ENCODE results near the gene SYCE1.
"Not testable (repeated sequence)": the region's sequence is repeated elsewhere in the genome, so short reads cannot be mapped to it uniquely, and the experiment has no call there.

Gene SYCE1

GRCh38 chr10:133559216-133559615 is 6.2 kb downstream of the SYCE1 start:
- in situ Hi-C loops (cut with MboI; ENCODE audit: low sequenced_read_pairs), result no loop called here

GRCh38 chr10:133557381-133557780 is 8.0 kb downstream of the SYCE1 start:
- in situ Hi-C loops (cut with MboI; ENCODE audit: low sequenced_read_pairs), result no loop called here

GRCh38 chr10:133555521-133555920 is 9.9 kb downstream of the SYCE1 start:
- in situ Hi-C loops (cut with MboI; ENCODE audit: low sequenced_read_pairs), result no loop called here

GRCh38 chr10:133554600-133554999 is 10.8 kb downstream of the SYCE1 start:
- in situ Hi-C loops (cut with MboI; ENCODE audit: low sequenced_read_pairs), result no loop called here

GRCh38 chr10:133544506-133544905 is 20.9 kb downstream of the SYCE1 start:
- in situ Hi-C loops (cut with MboI; ENCODE audit: low sequenced_read_pairs), result no loop called here

GRCh38 chr10:133541441-133541975 is 23.9 kb downstream of the SYCE1 start:
- in situ Hi-C loops (cut with MboI; ENCODE audit: low sequenced_read_pairs), result not testable (repeated sequence)

- in situ Hi-C loops (cut with MboI; ENCODE audit: low sequenced_read_pairs), result no loop called here
Observed at GRCh38 chr10:133537546-133538545, 27.5 kb downstream of the SYCE1 start.

GRCh38 chr10:133536198-133536597 is 29.2 kb downstream of the SYCE1 start:
- in situ Hi-C loops (cut with MboI; ENCODE audit: low sequenced_read_pairs), result no loop called here

- in situ Hi-C loops (cut with MboI; ENCODE audit: low sequenced_read_pairs), result no loop called here
Observed at GRCh38 chr10:133534417-133534816, 31.0 kb downstream of the SYCE1 start.

GRCh38 chr10:133532871-133533270 is 32.5 kb downstream of the SYCE1 start:
- in situ Hi-C loops (cut with MboI; ENCODE audit: low sequenced_read_pairs), result no loop called here

- in situ Hi-C loops (cut with MboI; ENCODE audit: low sequenced_read_pairs), result no loop called here
Observed at GRCh38 chr10:133530506-133530905, 34.9 kb downstream of the SYCE1 start.

- in situ Hi-C loops (cut with MboI; ENCODE audit: low sequenced_read_pairs), result no loop called here
Observed at GRCh38 chr10:133529576-133529946, 35.8 kb downstream of the SYCE1 start.

- in situ Hi-C loops (cut with MboI; ENCODE audit: low sequenced_read_pairs), result no loop called here
Observed at GRCh38 chr10:133528845-133529575, 36.4 kb downstream of the SYCE1 start.

GRCh38 chr10:133528296-133528844 is 37.0 kb downstream of the SYCE1 start:
- in situ Hi-C loops (cut with MboI; ENCODE audit: low sequenced_read_pairs), result no loop called here

GRCh38 chr10:133527771-133528271 is 37.6 kb downstream of the SYCE1 start:
- in situ Hi-C loops (cut with MboI; ENCODE audit: low sequenced_read_pairs), result no loop called here

GRCh38 chr10:133526957-133527588 is 38.3 kb downstream of the SYCE1 start, which contains the start of gene CYP2E1:
Gene CYP2E1, plus strand, starts transcription at chr10:133527363. Its CDS starts 33 bp downstream, at chr10:133527396.
- in situ Hi-C loops (cut with MboI; ENCODE audit: low sequenced_read_pairs), result no loop called here

GRCh38 chr10:133525444-133525843 is 39.9 kb downstream of the SYCE1 start:
- in situ Hi-C loops (cut with MboI; ENCODE audit: low sequenced_read_pairs), result no loop called here

GRCh38 chr10:133523631-133524203 is 41.7 kb downstream of the SYCE1 start:
- in situ Hi-C loops (cut with MboI; ENCODE audit: low sequenced_read_pairs), result no loop called here

- in situ Hi-C loops (cut with MboI; ENCODE audit: low sequenced_read_pairs), result no loop called here
Observed at GRCh38 chr10:133520193-133520738, 45.1 kb downstream of the SYCE1 start.

GRCh38 chr10:133518517-133518916 is 46.9 kb downstream of the SYCE1 start:
- in situ Hi-C loops (cut with MboI; ENCODE audit: low sequenced_read_pairs), result not testable (repeated sequence)
